HUES6 (cell line): ENCODE data around the gene C1orf52.

Source experiments
- H3K27ac ChIP-seq: 2 replicates; pipeline ENCODE4 v1.7.0; 2013; ENCODE audit warnings: low read depth, mild to moderate bottlenecking, low read length, inconsistent platforms
- H3K27me3 ChIP-seq: 2 replicates; pipeline ENCODE4 v1.6.1; 2013; ENCODE audit warnings: low read length; ENCODE audit not compliant: control insufficient read depth, insufficient read depth
- H3K36me3 ChIP-seq: 2 replicates; pipeline ENCODE4 v1.6.1; 2013; ENCODE audit warnings: low read length; ENCODE audit not compliant: control insufficient read depth, insufficient read depth
- H3K4me1 ChIP-seq: 2 replicates; pipeline ENCODE4 v1.6.1; 2013; ENCODE audit warnings: low read length; ENCODE audit not compliant: control insufficient read depth, insufficient read depth
- H3K4me3 ChIP-seq: 2 replicates; pipeline ENCODE4 v1.5.1; 2013; ENCODE audit warnings: low read depth, low read length
- H3K9ac ChIP-seq: one replicate; pipeline ENCODE4 v1.6.1; 2013; ENCODE audit warnings: mild to moderate bottlenecking, low read length
- H3K9me3 ChIP-seq: 2 replicates; pipeline ENCODE4 v1.6.1; 2013; ENCODE audit warnings: low read depth, low read length; ENCODE audit not compliant: control insufficient read depth, insufficient read depth

C1orf52 gene

GRCh38 chr1:85295006-85295431, 35.6 kb upstream of the C1orf52 start:
- H3K27me3 ChIP-seq, result no peaks in the 10 kb centered on the region
- no peaks in the 10 kb centered on the region for H3K36me3 ChIP-seq
- no peak overlapping the region for H3K9ac ChIP-seq
- peaks cover 13% of the 10 kb centered on the region for H3K4me1 ChIP-seq
- no peak overlapping the region for H3K27ac ChIP-seq
- H3K9me3 ChIP-seq, result no peaks in the 10 kb centered on the region
- no peak overlapping the region for H3K4me3 ChIP-seq

- no peaks in the 10 kb centered on the region for H3K27me3 ChIP-seq
- H3K9me3 ChIP-seq, result no peaks in the 10 kb centered on the region
- H3K27ac ChIP-seq, result no peak overlapping the region
- no peaks in the 10 kb centered on the region for H3K4me1 ChIP-seq
- H3K9ac ChIP-seq, result no peak overlapping the region
- no peak overlapping the region for H3K4me3 ChIP-seq
- H3K36me3 ChIP-seq, result no peaks in the 10 kb centered on the region
Measured at GRCh38 chr1:85290826-85291225, 31.4 kb upstream of the C1orf52 start.

DNA sequence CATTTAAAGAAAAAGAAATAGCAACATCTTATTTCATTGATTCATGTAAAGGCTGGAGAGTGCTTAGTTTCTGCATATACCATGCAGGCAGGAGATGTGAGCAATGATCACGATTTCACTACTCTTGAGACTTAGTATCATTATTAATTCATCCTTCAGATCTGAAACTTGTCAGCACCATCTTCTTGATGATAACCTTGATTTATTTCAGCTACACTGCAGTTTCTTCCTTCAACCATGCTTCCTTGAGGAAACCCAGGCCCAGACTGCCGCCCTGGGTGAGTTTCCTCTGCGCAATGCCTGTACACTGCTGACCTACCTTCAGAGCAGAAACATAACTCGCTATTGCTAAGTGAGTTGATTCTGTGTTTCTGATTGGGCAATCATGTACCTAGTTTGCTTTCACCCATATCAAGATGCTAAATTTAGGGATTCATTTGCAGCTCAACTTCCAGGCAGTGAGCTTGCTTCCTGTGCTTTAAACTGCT, 30.4 kb upstream of the C1orf52 start:
- no peaks in the 10 kb centered on the region for H3K36me3 ChIP-seq
- no peaks in the 10 kb centered on the region for H3K9me3 ChIP-seq
- no peaks in the 10 kb centered on the region for H3K4me1 ChIP-seq
- no peaks in the 10 kb centered on the region for H3K27me3 ChIP-seq
- no peak overlapping the region for H3K9ac ChIP-seq
- no peak overlapping the region for H3K4me3 ChIP-seq
- H3K27ac ChIP-seq, result no peak overlapping the region

DNA sequence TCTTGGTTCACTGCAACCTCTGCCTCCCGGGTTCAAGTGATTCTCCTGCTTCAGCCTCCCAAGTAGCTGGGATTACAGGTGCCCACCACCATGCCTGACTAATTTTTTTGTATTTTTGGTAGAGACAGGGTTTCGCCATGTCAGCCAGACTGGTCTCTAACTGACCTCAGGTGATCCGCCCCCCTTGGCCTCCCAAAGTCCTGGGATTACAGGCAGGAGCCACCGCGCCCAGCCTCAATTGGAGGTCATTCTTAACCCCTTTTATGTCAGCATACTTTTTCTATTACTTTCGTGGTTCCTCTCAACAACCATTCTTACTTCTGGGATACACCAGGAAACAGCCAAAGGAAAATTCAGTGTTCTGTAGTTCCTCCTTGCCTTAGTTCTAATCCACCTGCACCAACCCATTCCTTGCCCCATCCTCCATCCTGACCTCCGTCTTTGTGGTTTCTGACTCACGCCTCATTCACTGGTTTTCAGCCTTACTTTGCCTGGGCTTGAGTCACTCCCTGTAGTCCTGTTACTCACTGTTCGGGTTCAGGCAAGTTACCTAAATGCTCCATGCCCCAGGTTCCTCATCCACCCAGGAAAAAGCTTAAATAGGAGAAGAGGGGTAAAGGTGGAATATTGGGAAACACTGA, 29.9 kb upstream of the C1orf52 start:
- Histone ChIP-seq H3K27ac (no peak overlapping the region), H3K9ac (no peak overlapping the region), H3K9me3 (no peaks in the 10 kb centered on the region), H3K36me3 (no peaks in the 10 kb centered on the region), H3K4me3 (no peak overlapping the region), H3K4me1 (no peaks in the 10 kb centered on the region), H3K27me3 (no peaks in the 10 kb centered on the region)

GRCh38 chr1:85284202-85284601, 24.7 kb upstream of the C1orf52 start:
- H3K36me3 ChIP-seq, result no peaks in the 10 kb centered on the region
- no peak overlapping the region for H3K27ac ChIP-seq
- no peaks in the 10 kb centered on the region for H3K27me3 ChIP-seq
- H3K9ac ChIP-seq, result no peak overlapping the region
- H3K4me3 ChIP-seq, result no peak overlapping the region
- no peaks in the 10 kb centered on the region for H3K9me3 ChIP-seq
- H3K4me1 ChIP-seq, result peaks cover 10% of the 10 kb centered on the region

GRCh38 chr1:85283475-85284199, 24.2 kb upstream of the C1orf52 start:
- no peaks in the 10 kb centered on the region for H3K27me3 ChIP-seq
- H3K36me3 ChIP-seq, result no peaks in the 10 kb centered on the region
- H3K27ac ChIP-seq, result no peak overlapping the region

DNA sequence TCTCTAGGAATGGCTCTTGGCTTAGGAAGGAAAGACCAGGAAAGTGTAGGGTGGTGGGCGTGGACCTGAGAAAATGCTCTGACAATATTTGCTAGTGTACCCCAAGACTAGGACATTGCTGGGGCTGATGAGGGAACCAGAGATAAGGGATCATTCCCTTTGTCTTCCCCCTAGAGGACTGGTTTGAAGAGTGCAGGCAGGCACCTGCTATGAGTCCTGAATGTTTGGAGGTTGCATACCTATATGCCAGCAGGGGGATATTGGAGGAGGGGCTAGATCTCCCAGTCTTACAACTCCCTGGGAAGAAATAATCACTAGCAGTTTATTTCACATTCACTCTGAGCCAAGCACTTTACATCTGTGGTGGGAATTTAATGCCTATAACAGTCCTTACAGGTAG, 23.0 kb upstream of the C1orf52 start:
- Histone ChIP-seq H3K27ac (no peak overlapping the region), H3K4me3 (no peak overlapping the region), H3K9me3 (no peaks in the 10 kb centered on the region), H3K4me1 (peaks cover 12% of the 10 kb centered on the region), H3K9ac (no peak overlapping the region), H3K27me3 (no peaks in the 10 kb centered on the region), H3K36me3 (no peaks in the 10 kb centered on the region)

More at GRCh38 chr1:85283475-85284199, 24.2 kb upstream of the C1orf52 start:
- Histone ChIP-seq H3K4me3 (no peak overlapping the region), H3K4me1 (peaks cover 12% of the 10 kb centered on the region), H3K9ac (no peak overlapping the region), H3K9me3 (no peaks in the 10 kb centered on the region)

DNA sequence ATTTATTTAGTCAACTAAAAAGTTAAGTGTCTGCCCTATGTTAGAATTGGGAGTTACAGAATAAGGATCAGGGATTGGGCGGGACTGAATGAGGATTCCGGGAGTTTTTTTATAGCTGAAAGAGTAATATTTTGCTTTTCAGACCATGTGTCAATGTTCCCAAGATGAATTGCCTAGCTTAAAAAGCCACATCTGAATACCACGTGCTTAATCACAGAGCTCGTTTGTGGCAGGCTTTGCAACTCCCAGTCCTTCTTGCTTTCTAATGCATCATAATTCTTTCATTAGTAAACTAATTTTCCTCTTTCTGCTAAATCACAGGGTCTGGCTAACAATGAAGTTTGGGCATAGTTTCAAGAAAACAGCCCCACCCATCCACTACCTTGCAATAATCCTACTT, 21.2 kb upstream of the C1orf52 start:
- Histone ChIP-seq H3K9ac (no peak overlapping the region), H3K9me3 (no peaks in the 10 kb centered on the region), H3K27me3 (no peaks in the 10 kb centered on the region), H3K36me3 (no peaks in the 10 kb centered on the region), H3K4me1 (peaks cover 14% of the 10 kb centered on the region), H3K4me3 (no peak overlapping the region), H3K27ac (no peak overlapping the region)

GRCh38 chr1:85279458-85280080, 20.1 kb upstream of the C1orf52 start:
- Histone ChIP-seq H3K9ac (no peak overlapping the region), H3K9me3 (no peaks in the 10 kb centered on the region), H3K36me3 (no peaks in the 10 kb centered on the region), H3K27ac (no peak overlapping the region), H3K4me1 (peaks cover 22% of the 10 kb centered on the region), H3K27me3 (no peaks in the 10 kb centered on the region), H3K4me3 (no peak overlapping the region)

DNA sequence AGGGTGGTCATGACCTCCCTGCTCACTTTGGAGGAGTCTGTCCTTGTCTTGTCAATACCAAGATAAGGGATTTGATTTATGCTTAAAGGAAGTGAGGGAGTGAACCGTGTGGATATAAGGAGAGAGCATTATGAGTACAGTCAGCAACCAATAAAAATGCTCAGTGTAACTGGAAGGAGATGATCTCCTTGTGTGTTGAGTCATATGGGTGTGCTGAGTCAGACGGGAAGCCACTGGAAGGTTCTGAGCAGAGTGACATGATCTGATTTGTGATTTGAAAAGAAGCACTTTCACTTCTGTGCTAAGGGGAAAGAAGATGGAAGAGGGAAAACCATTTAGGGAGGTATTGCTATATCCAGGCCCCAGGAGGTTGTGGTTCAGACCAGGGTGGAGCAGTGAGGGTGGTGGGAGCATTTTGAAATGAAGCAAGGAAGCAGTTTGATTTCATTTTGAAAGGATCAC, 19.4 kb upstream of the C1orf52 start:
- no peak overlapping the region for H3K9ac ChIP-seq
- peaks cover 22% of the 10 kb centered on the region for H3K4me1 ChIP-seq
- no peaks in the 10 kb centered on the region for H3K36me3 ChIP-seq
- no peaks in the 10 kb centered on the region for H3K27me3 ChIP-seq
- H3K4me3 ChIP-seq, result no peak overlapping the region
- H3K9me3 ChIP-seq, result no peaks in the 10 kb centered on the region
- H3K27ac ChIP-seq, result no peak overlapping the region

- H3K27ac ChIP-seq, result no peak overlapping the region
- peaks cover 22% of the 10 kb centered on the region for H3K4me1 ChIP-seq
- peaks cover 5% of the 10 kb centered on the region; the same call in 1 of the 2 replicates for H3K36me3 ChIP-seq
- no peak overlapping the region for H3K9ac ChIP-seq
- no peak overlapping the region for H3K4me3 ChIP-seq
- H3K27me3 ChIP-seq, result no peaks in the 10 kb centered on the region
- H3K9me3 ChIP-seq, result no peaks in the 10 kb centered on the region
Measured at GRCh38 chr1:85277802-85278201, 18.3 kb upstream of the C1orf52 start.
